ENCODE results near the gene LRCH3. TPM values are rescaled to one million over a fixed set of nuclear protein-coding genes. Genes with fewer than 3 reads are reported as not detected.

The LRCH3 gene
- total RNA-seq, 1 donor from 2014 or later: 42.1 TPM

GRCh38 chr3:197830308-197830966, 39.4 kb downstream of the LRCH3 start:
- Mint-ChIP-seq H3K4me1 (ENCODE audit: low read depth, unreplicated experiment) (no peaks in the 10 kb centered on the region), H3K9me3 (ENCODE audit: unreplicated experiment) (no peaks in the 10 kb centered on the region), H3K36me3 (ENCODE audit: low read depth, unreplicated experiment) (peaks cover 9% of the 10 kb centered on the region), H3K27me3 (ENCODE audit: low read depth, unreplicated experiment) (no peaks in the 10 kb centered on the region), H3K4me3 (ENCODE audit: unreplicated experiment) (no peak overlapping the region), H3K27ac (ENCODE audit: unreplicated experiment) (no peak overlapping the region)
- FAIRE-seq (no peak), DNase-seq (ENCODE audit: low read depth) (no peak)
- no peaks in the 10 kb centered on the region for H4K20me1 ChIP-seq (ENCODE audit: insufficient read depth, low read length)
- no peak overlapping the region for H3K9ac ChIP-seq (ENCODE audit: low read length)
- no peak overlapping the region for H3K4me2 ChIP-seq (ENCODE audit: low read length)
- no peak overlapping the region for H2AFZ ChIP-seq (ENCODE audit: low read depth, low read length)
- TF ChIP-seq EZH2 (IDR thresholded peaks at IDR 0.05; ENCODE audit: insufficient read depth, low read length) (no peak), CTCF (IDR thresholded peaks at IDR 0.05; ENCODE audit: insufficient read depth, low read depth, low read length) (no peak)
- no peaks in the 10 kb centered on the region for H3K4me1 ChIP-seq (ENCODE audit: insufficient read depth, low read length)
- H3K27me3 ChIP-seq (ENCODE audit: insufficient read depth, low read length): no peaks in the 10 kb centered on the region
- H3K36me3 ChIP-seq (ENCODE audit: insufficient read depth, low read length): peaks cover 34% of the 10 kb centered on the region
- no peaks in the 10 kb centered on the region for H3K9me3 ChIP-seq (ENCODE audit: insufficient read depth, low read depth, low read length)
- H3K27ac ChIP-seq (ENCODE audit: low read depth, low read length): no peak overlapping the region
- H3K79me2 ChIP-seq (ENCODE audit: insufficient read depth, low read length): no peaks in the 10 kb centered on the region
- no peak overlapping the region for H3K4me3 ChIP-seq (ENCODE audit: insufficient read depth, low read depth, low read length)

- no peaks in the 10 kb centered on the region for H3K9me3 Mint-ChIP-seq (ENCODE audit: unreplicated experiment)
- Histone ChIP-seq H3K27ac (ENCODE audit: low read depth, low read length) (no peak overlapping the region), H3K27me3 (ENCODE audit: insufficient read depth, low read length) (no peaks in the 10 kb centered on the region), H3K9ac (ENCODE audit: low read length) (no peak overlapping the region), H3K4me2 (ENCODE audit: low read length) (no peak overlapping the region), H3K4me3 (ENCODE audit: insufficient read depth, low read depth, low read length) (no peak overlapping the region), H3K9me3 (ENCODE audit: insufficient read depth, low read depth, low read length) (no peaks in the 10 kb centered on the region), H3K36me3 (ENCODE audit: insufficient read depth, low read length) (peaks cover 38% of the 10 kb centered on the region), H4K20me1 (ENCODE audit: insufficient read depth, low read length) (no peaks in the 10 kb centered on the region), H3K4me1 (ENCODE audit: insufficient read depth, low read length) (no peaks in the 10 kb centered on the region), H3K79me2 (ENCODE audit: insufficient read depth, low read length) (no peaks in the 10 kb centered on the region), H2AFZ (ENCODE audit: low read depth, low read length) (no peak overlapping the region)
- H3K27ac Mint-ChIP-seq (ENCODE audit: unreplicated experiment): no peak overlapping the region
- FAIRE-seq (no peak), DNase-seq (ENCODE audit: low read depth) (no peak)
- H3K4me1 Mint-ChIP-seq (ENCODE audit: low read depth, unreplicated experiment): no peaks in the 10 kb centered on the region
- peaks cover 9% of the 10 kb centered on the region for H3K36me3 Mint-ChIP-seq (ENCODE audit: low read depth, unreplicated experiment)
- no peak overlapping the region for H3K4me3 Mint-ChIP-seq (ENCODE audit: unreplicated experiment)
- TF ChIP-seq EZH2 (IDR thresholded peaks at IDR 0.05; ENCODE audit: insufficient read depth, low read length) (no peak), CTCF (IDR thresholded peaks at IDR 0.05; ENCODE audit: insufficient read depth, low read depth, low read length) (no peak)
- H3K27me3 Mint-ChIP-seq (ENCODE audit: low read depth, unreplicated experiment): no peaks in the 10 kb centered on the region
Observed at GRCh38 chr3:197830967-197831313, 39.9 kb downstream of the LRCH3 start.

- no peak overlapping the region for H3K27ac ChIP-seq (ENCODE audit: low read depth, low read length)
- Mint-ChIP-seq H3K27me3 (ENCODE audit: low read depth, unreplicated experiment) (no peaks in the 10 kb centered on the region), H3K4me3 (ENCODE audit: unreplicated experiment) (no peak overlapping the region), H3K27ac (ENCODE audit: unreplicated experiment) (no peak overlapping the region), H3K36me3 (ENCODE audit: low read depth, unreplicated experiment) (peaks cover 8% of the 10 kb centered on the region), H3K9me3 (ENCODE audit: unreplicated experiment) (no peaks in the 10 kb centered on the region), H3K4me1 (ENCODE audit: low read depth, unreplicated experiment) (no peaks in the 10 kb centered on the region)
- H3K4me2 ChIP-seq (ENCODE audit: low read length): no peak overlapping the region
- H3K9ac ChIP-seq (ENCODE audit: low read length): no peak overlapping the region
- no peaks in the 10 kb centered on the region for H3K4me1 ChIP-seq (ENCODE audit: insufficient read depth, low read length)
- DNase-seq (ENCODE audit: low read depth) (no peak), FAIRE-seq (no peak)
- no peaks in the 10 kb centered on the region for H3K79me2 ChIP-seq (ENCODE audit: insufficient read depth, low read length)
- H3K36me3 ChIP-seq (ENCODE audit: insufficient read depth, low read length): peaks cover 33% of the 10 kb centered on the region
- TF ChIP-seq EZH2 (IDR thresholded peaks at IDR 0.05; ENCODE audit: insufficient read depth, low read length) (no peak), CTCF (IDR thresholded peaks at IDR 0.05; ENCODE audit: insufficient read depth, low read depth, low read length) (no peak)
- H4K20me1 ChIP-seq (ENCODE audit: insufficient read depth, low read length): no peaks in the 10 kb centered on the region
- no peak overlapping the region for H3K4me3 ChIP-seq (ENCODE audit: insufficient read depth, low read depth, low read length)
- no peak overlapping the region for H2AFZ ChIP-seq (ENCODE audit: low read depth, low read length)
- H3K9me3 ChIP-seq (ENCODE audit: insufficient read depth, low read depth, low read length): no peaks in the 10 kb centered on the region
- H3K27me3 ChIP-seq (ENCODE audit: insufficient read depth, low read length): no peaks in the 10 kb centered on the region
Observed at GRCh38 chr3:197833930-197834715, 43.1 kb downstream of the LRCH3 start.
